H1 (cell line): ENCODE measurements around the gene LRRC40. TPM values are rescaled to one million over a fixed set of nuclear protein-coding genes. Genes with fewer than 3 reads are reported as not detected.

ENCODE experiments used
- CTCF ChIA-PET: fragments of 300-600 bp; sonication (Branson Sonifier 250); formaldehyde crosslinking; loops from one replicate; lab custom pipeline; 2021; ENCODE audit not compliant: partially characterized antibody; lab: Charles Lee
- POLR2A ChIA-PET: fragments of 300-600 bp; sonication (Branson Sonifier 250); formaldehyde crosslinking; loops from one replicate; lab custom pipeline; 2021; ENCODE audit warnings: inconsistent platforms; ENCODE audit not compliant: partially characterized antibody; lab: Charles Lee
- DNase-seq, 2 experiments: peaks; one replicate each; pipeline versions ENCODE4 v3.0.0 to v3.0.0-alpha.2; 2010 to 2022; ENCODE audit warnings: low spot score in 2 of 2, low read depth in 1 of 2, mixed read lengths in 1 of 2
- FAIRE-seq: peaks from 2 replicates; lab custom pipeline; 2011; peaks lifted over from hg19 to GRCh38; lab: Jason Lieb, UNC
- H2AFZ ChIP-seq: 2 replicates; pipeline ENCODE4 v1.8.1; 2012; ENCODE audit warnings: low read length, inconsistent platforms
- H2AK5ac ChIP-seq: 2 replicates; pipeline ENCODE4 v1.6.1; 2013; ENCODE audit warnings: low read depth, low read length
- H2BK120ac ChIP-seq: replicated peaks from 2 replicates; pipeline ENCODE3; 2013; ENCODE audit warnings: low read depth, low read length, inconsistent platforms
- H2BK12ac ChIP-seq: 2 replicates; pipeline ENCODE4 v1.6.1; 2013; ENCODE audit warnings: low read depth, low read length
- H2BK15ac ChIP-seq: 2 replicates; pipeline ENCODE4 v1.6.1; 2013; ENCODE audit warnings: low read length
- H2BK20ac ChIP-seq: 2 replicates; pipeline ENCODE4 v1.6.1; 2013; ENCODE audit warnings: low read length
- H2BK5ac ChIP-seq: 2 replicates; pipeline ENCODE4 v1.6.1; 2013; ENCODE audit warnings: low read depth, low read length
- H3K14ac ChIP-seq: 2 replicates; pipeline ENCODE4 v1.6.1; 2013; ENCODE audit warnings: inconsistent platforms; ENCODE audit not compliant: insufficient read length
- H3K18ac ChIP-seq: 2 replicates; pipeline ENCODE4 v1.6.1; 2013; ENCODE audit warnings: low read length; ENCODE audit errors: extremely low read depth
- H3K23ac ChIP-seq: 2 replicates; pipeline ENCODE4 v1.6.1; 2013; ENCODE audit warnings: inconsistent platforms; ENCODE audit not compliant: insufficient read length
- H3K23me2 ChIP-seq: 2 replicates; pipeline ENCODE4 v1.6.1; 2013; ENCODE audit warnings: low read depth, low read length
- H3K27ac ChIP-seq: 2 replicates; pipeline ENCODE4 v1.6.1; 2011; ENCODE audit warnings: low read depth, low read length, inconsistent platforms
- H3K27me3 ChIP-seq, 4 experiments: replicated peaks in 1 of 4; 1 replicate in 1 of 4; 2 replicates in 3 of 4; pipeline versions ENCODE4 v1.6.1 to v1.8.1; 2011 to 2013; ENCODE audit warnings: low read length in 3 of 4, mild to moderate bottlenecking in 3 of 4, inconsistent platforms in 2 of 4, mixed read lengths in 2 of 4, moderate library complexity in 1 of 4; ENCODE audit not compliant: control insufficient read depth in 3 of 4, insufficient read depth in 3 of 4; ENCODE audit errors: extremely low read depth in 1 of 4
- H3K36me3 ChIP-seq, 4 experiments: 2 replicates each; pipeline versions ENCODE4 v1.6.1 to v1.8.1; 2011 to 2013; ENCODE audit warnings: mild to moderate bottlenecking in 4 of 4, low read length in 3 of 4, moderate library complexity in 2 of 4, control low read depth in 1 of 4, inconsistent platforms in 1 of 4; ENCODE audit not compliant: insufficient read depth in 4 of 4, control insufficient read depth in 2 of 4
- H3K4ac ChIP-seq: replicated peaks from 2 replicates; pipeline ENCODE3; 2013; ENCODE audit warnings: low read length, low read depth, mixed read lengths, inconsistent platforms; ENCODE audit not compliant: insufficient read length
- H3K4me1 ChIP-seq, 4 experiments: replicated peaks in 1 of 4; 1 replicate in 1 of 4; 2 replicates in 3 of 4; pipeline versions ENCODE4 v1.6.1 to v1.8.1; 2011 to 2013; ENCODE audit warnings: low read length in 3 of 4, inconsistent platforms in 2 of 4, mixed read lengths in 1 of 4; ENCODE audit not compliant: insufficient read depth in 4 of 4, control insufficient read depth in 3 of 4
- H3K4me2 ChIP-seq, 2 experiments: 2 replicates each; pipeline versions ENCODE4 v1.6.1 to v1.8.1; 2011 to 2013; ENCODE audit warnings: low read depth in 2 of 2, low read length in 2 of 2, control low read depth in 1 of 2, inconsistent platforms in 1 of 2, mild to moderate bottlenecking in 1 of 2; ENCODE audit not compliant: insufficient read depth in 1 of 2
- H3K4me3 ChIP-seq, 4 experiments: fragments of 200-600, 300-600 bp in 1 of 4; sonication (generic), shearing (Covaris generic), sonication (Bioruptor Twin) in 1 of 4; 2 replicates each; pipeline versions ENCODE4 v1.5.1 to v1.8.1; 2011 to 2016; ENCODE audit warnings: low read length in 4 of 4, low read depth in 3 of 4, control low read depth in 2 of 4, inconsistent platforms in 2 of 4, mild to moderate bottlenecking in 2 of 4, mixed read lengths in 1 of 4, moderate library complexity in 1 of 4; ENCODE audit not compliant: insufficient read depth in 2 of 4; ENCODE audit errors: extremely low read depth in 1 of 4
- H3K56ac ChIP-seq: replicated peaks from 2 replicates; pipeline ENCODE3; 2013; ENCODE audit warnings: low read depth, mild to moderate bottlenecking, mixed read lengths, low read length, inconsistent platforms; ENCODE audit not compliant: insufficient read length
- H3K79me1 ChIP-seq: 2 replicates; pipeline ENCODE4 v1.6.1; 2013; ENCODE audit warnings: low read depth, low read length, control low read depth
- H3K79me2 ChIP-seq, 2 experiments: 2 replicates each; pipeline versions ENCODE4 v1.6.1 to v1.8.1; 2012 to 2013; ENCODE audit warnings: low read length in 2 of 2, mild to moderate bottlenecking in 2 of 2, inconsistent platforms in 1 of 2; ENCODE audit not compliant: insufficient read depth in 2 of 2, control insufficient read depth in 1 of 2
- H3K9ac ChIP-seq, 4 experiments: replicated peaks in 1 of 4; 1 replicate in 1 of 4; 2 replicates in 3 of 4; pipeline versions ENCODE4 v1.6.1 to v1.8.1; 2011 to 2013; ENCODE audit warnings: low read depth in 3 of 4, low read length in 3 of 4, control low read depth in 2 of 4, mild to moderate bottlenecking in 2 of 4, moderate library complexity in 2 of 4, inconsistent platforms in 1 of 4; ENCODE audit errors: extremely low read depth in 1 of 4
- H3K9me3 ChIP-seq, 2 experiments: 2 replicates each; pipeline versions ENCODE4 v1.6.1 to v1.8.1; 2012 to 2013; ENCODE audit warnings: mild to moderate bottlenecking in 2 of 2, moderate library complexity in 2 of 2, control low read depth in 1 of 2, inconsistent platforms in 1 of 2, low read depth in 1 of 2, low read length in 1 of 2, mixed read lengths in 1 of 2; ENCODE audit not compliant: insufficient read depth in 2 of 2
- H4K20me1 ChIP-seq, 2 experiments: replicated peaks in 1 of 2; 2 replicates each; pipeline versions ENCODE3 to v1.8.1; 2011 to 2013; ENCODE audit warnings: inconsistent platforms in 2 of 2, low read length in 2 of 2, mild to moderate bottlenecking in 1 of 2; ENCODE audit not compliant: insufficient read depth in 2 of 2, control insufficient read depth in 1 of 2
- H4K5ac ChIP-seq: 2 replicates; pipeline ENCODE4 v1.6.1; 2013; ENCODE audit warnings: low read length, low read depth, mixed read lengths, inconsistent platforms; ENCODE audit not compliant: insufficient read length
- H4K8ac ChIP-seq: 2 replicates; pipeline ENCODE4 v1.8.0; 2013; ENCODE audit warnings: mild to moderate bottlenecking, moderate library complexity, low read length, inconsistent platforms; ENCODE audit not compliant: insufficient read depth; ENCODE audit errors: extremely low read depth
- H4K91ac ChIP-seq: replicated peaks from 2 replicates; pipeline ENCODE3; 2013; ENCODE audit warnings: low read length, mixed read lengths, inconsistent platforms; ENCODE audit not compliant: insufficient read length
- CHD1 ChIP-seq: IDR thresholded peaks from 2 replicates; pipeline ENCODE4 v1.6.1; 2012; ENCODE audit warnings: low read depth, low read length, improper control_type of control experiment
- CTCF ChIP-seq, 3 experiments: IDR thresholded peaks; 1 replicate in 2 of 3; 2 replicates in 1 of 3; pipeline versions ENCODE4 v1.5.1 to v1.6.1; 2011; ENCODE audit warnings: low read length in 3 of 3, mild to moderate bottlenecking in 3 of 3, inconsistent platforms in 2 of 3, low read depth in 1 of 3, moderate library complexity in 1 of 3; ENCODE audit not compliant: insufficient read depth in 1 of 3; ENCODE audit errors: control extremely low read depth in 1 of 3
- KDM5A ChIP-seq: fragments of 200-600 bp; IDR thresholded peaks from 2 replicates; pipeline ENCODE4 v1.7.1; 2012; ENCODE audit warnings: mild to moderate bottlenecking, low read length, inconsistent platforms, mixed read lengths
- RAD21 ChIP-seq, 2 experiments: IDR thresholded peaks in 1 of 2; conservative IDR thresholded peaks in 1 of 2; 2 replicates each; pipeline ENCODE4 v1.6.1; 2011; ENCODE audit warnings: low read depth in 2 of 2, low read length in 2 of 2, improper control_type of control experiment in 1 of 2, inconsistent platforms in 1 of 2, mild to moderate bottlenecking in 1 of 2, moderate library complexity in 1 of 2
- WGBS, 2 experiments: shearing (Covaris generic) in 1 of 2; methylation state at CpG; one replicate each; pipeline versions ENCODE4 v1.1.6 to v1.1.7; 2013 to 2015; ENCODE audit warnings: low lambda C conversion rate in 2 of 2, mixed read lengths in 2 of 2, inconsistent platforms in 1 of 2, low coverage in 1 of 2, missing lambda C conversion rate in 1 of 2; ENCODE audit not compliant: insufficient replicate concordance in 2 of 2, insufficient coverage in 1 of 2, insufficient read length in 1 of 2; ENCODE audit errors: extremely low coverage in 1 of 2, missing lambda C conversion rate in 1 of 2; 5-methylcytosine and 5-hydroxymethylcytosine counted together
- polyA plus RNA-seq, 7 experiments: library from polyadenylated mRNA; depleted of rRNA in 3 of 7; stranded (reverse) in 5 of 7; unstranded in 2 of 7; fragments of >200 nt in 5 of 7; fragments of 200-250 nt in 2 of 7; gene quantifications; 1 replicate in 5 of 7; 2 replicates in 1 of 7; 4 replicates in 1 of 7; pipeline versions ENCODE4 v1.2.1 to v1.2.3, GENCODE V29; 2011 to 2013; ENCODE audit warnings: missing spikeins in 2 of 7, mixed read lengths in 2 of 7
- total RNA-seq: library from RNA; stranded (reverse); fragmentation: NEBNext Ultra II Directional; extraction: Animal tissue kit (Norgen Biotek cat#: 25700); gene quantifications from 2 replicates; pipeline ENCODE4 v1.2.1, GENCODE V29; 2021

LRRC40 gene
- total and polyA plus RNA-seq, 2 of the 8 experiments (the other 6 are each of a cell fraction or from before 2014, with no cell fraction given), result 13.4 to 30.8 TPM

GRCh38 chr1:70142075-70142474 is 63.3 kb downstream of the LRRC40 start:
- H3K4me3 ChIP-seq, result no peak overlapping the region

More at GRCh38 chr1:70142075-70142474, 63.3 kb downstream of the LRRC40 start:
- no peak overlapping the region for H2BK15ac ChIP-seq
- H3K56ac ChIP-seq, result no peak overlapping the region
- no peak overlapping the region for H3K27ac ChIP-seq
- no peaks in the 10 kb centered on the region for H3K79me2 ChIP-seq
- DNase-seq (no peak), FAIRE-seq (no peak)
- H2AK5ac ChIP-seq, result no peak overlapping the region
- no peaks in the 10 kb centered on the region for H3K23me2 ChIP-seq
- CTCF ChIA-PET, result interaction anchor here (0.7 to 3.5 kb wide), 17 partner anchors 8 to 853 kb away, joined by 3 to 31 read pairs (median 3); partner anchors contain the start of gene SRSF11
- no peak overlapping the region for H3K23ac ChIP-seq
- no peak overlapping the region for H2BK5ac ChIP-seq
- H3K9ac ChIP-seq, result no peak overlapping the region
- no peak overlapping the region for H4K8ac ChIP-seq
- H2BK12ac ChIP-seq, result no peak overlapping the region
- no peak overlapping the region for H3K4ac ChIP-seq
- H3K27me3 ChIP-seq, result no peaks in the 10 kb centered on the region
- no peak overlapping the region for H3K4me2 ChIP-seq
- H3K14ac ChIP-seq, result no peak overlapping the region
- H2BK120ac ChIP-seq, result no peak overlapping the region
- no peaks in the 10 kb centered on the region for H3K9me3 ChIP-seq
- H4K91ac ChIP-seq, result no peak overlapping the region
- no peaks in the 10 kb centered on the region for H4K20me1 ChIP-seq
- no peak overlapping the region for H2AFZ ChIP-seq
- no peak overlapping the region for H2BK20ac ChIP-seq
- POLR2A ChIA-PET, result interaction anchor here (1.1 to 1.4 kb wide), 2 partner anchors 132 to 213 kb away, joined by 3 read pairs; partner anchors contain the start of gene ANKRD13C
- TF ChIP-seq RAD21 (IDR thresholded peaks at IDR 0.05 in 1 of 2, conservative IDR thresholded peaks at IDR 0.05 in 1 of 2; ENCODE audit: low read depth in 2 of 2, low read length in 2 of 2) (peak; percentile 30 to 34), CHD1 (no peak), CTCF (IDR thresholded peaks at IDR 0.05; ENCODE audit: control extremely low read depth in 1 of 3, insufficient read depth in 1 of 3, low read depth in 1 of 3, low read length in 3 of 3) (peak in 1 of 3 experiments; percentile 24; a peak in 1 of 4 replicates), KDM5A (no peak)
- TF ChIP-seq, all 59 proteins: peak for 2
- Histone ChIP-seq H4K5ac (no peak overlapping the region), H3K4me1 (no peaks in the 10 kb centered on the region; a peak in 1 of 7 replicates), H3K18ac (no peak overlapping the region), H3K79me1 (no peaks in the 10 kb centered on the region), H3K36me3 (peaks cover 0 to 12% (median 0%) of the 10 kb centered on the region in 4 experiments; a peak in 1 of 8 replicates)
- 64% methylated on average over 2 of the region's 2 CpGs; no CpG with 5 or more reads in 1 of the 2 experiments for WGBS, 2 experiments
